ENCODE measurements around the gene WDR73.

WDR73 gene

GRCh38 chr15:84598250-84598649, 55.8 kb downstream of the WDR73 start:
- TF ChIP-seq CTCF (IDR thresholded peaks at IDR 0.05), result no peak

- TF ChIP-seq CTCF (IDR thresholded peaks at IDR 0.05), result no peak
Measured at GRCh38 chr15:84597296-84597695, 56.8 kb downstream of the WDR73 start.

GRCh38 chr15:84595660-84596059, 58.4 kb downstream of the WDR73 start:
- no peak for TF ChIP-seq CTCF (IDR thresholded peaks at IDR 0.05)

- no peak for TF ChIP-seq CTCF (IDR thresholded peaks at IDR 0.05)
Measured at GRCh38 chr15:84594617-84595290, 59.3 kb downstream of the WDR73 start.

GRCh38 chr15:84591815-84592214, 62.3 kb downstream of the WDR73 start:
- TF ChIP-seq CTCF (IDR thresholded peaks at IDR 0.05), result no peak

- TF ChIP-seq CTCF (IDR thresholded peaks at IDR 0.05), result no peak
Measured at GRCh38 chr15:84590406-84590805, 63.7 kb downstream of the WDR73 start.

All from LNCAP (cell line).